NCI-H2171 (cell line): ENCODE data around the gene RXYLT1.
A peak's percentile ranks its signal among the peaks of the same experiment; 100 is the strongest.

Source experiments
- DNase-seq: peaks from one replicate; lab custom pipeline; 2025; lab: John Stamatoyannopoulos, UW

Gene RXYLT1

GRCh38 chr12:63843721-63844390, 64.1 kb downstream of the RXYLT1 start:
- peak; percentile 90 for DNase-seq

GRCh38 chr12:63844391-63845341, 65.0 kb downstream of the RXYLT1 start, which contains the start of gene SRGAP1:
Gene SRGAP1, plus strand, starts transcription at chr12:63844700. Its CDS starts 117 bp downstream, at chr12:63844817.
- peak; percentile 37 for DNase-seq

- DNase-seq: no peak
Observed at GRCh38 chr12:63845726-63846125, 66.0 kb downstream of the RXYLT1 start.

- no peak for DNase-seq
Observed at GRCh38 chr12:63846238-63846967, 66.7 kb downstream of the RXYLT1 start.

- no peak for DNase-seq
Observed at GRCh38 chr12:63848450-63848849, 68.7 kb downstream of the RXYLT1 start.

GRCh38 chr12:63849106-63849620, 69.5 kb downstream of the RXYLT1 start:
- no peak for DNase-seq

GRCh38 chr12:63849641-63850040, 69.9 kb downstream of the RXYLT1 start:
- DNase-seq: no peak

GRCh38 chr12:63853978-63854377, 74.3 kb downstream of the RXYLT1 start:
- no peak for DNase-seq

- no peak for DNase-seq
Observed at GRCh38 chr12:63855299-63855698, 75.6 kb downstream of the RXYLT1 start.

GRCh38 chr12:63857771-63858670, 78.3 kb downstream of the RXYLT1 start:
- no peak for DNase-seq
